Fibroblast of skin of right biceps (primary cell): Measurements from ENCODE around the gene SUGP2.

ENCODE experiments used
- DNase-seq: peaks from one replicate; pipeline ENCODE4 v3.0.0-alpha.2; 2013

SUGP2 gene

GRCh38 chr19:19033426-19034203 is at the start of gene SUGP2, which contains the start of gene ARMC6:
Gene SUGP2, minus strand, starts transcription at chr19:19033517. Its CDS starts 2,446 bp downstream, at chr19:19031071.
Gene ARMC6, plus strand, starts transcription at chr19:19033603. Its CDS starts 607 bp downstream, at chr19:19034210.
- DNase-seq = peak; percentile 87

DNA sequence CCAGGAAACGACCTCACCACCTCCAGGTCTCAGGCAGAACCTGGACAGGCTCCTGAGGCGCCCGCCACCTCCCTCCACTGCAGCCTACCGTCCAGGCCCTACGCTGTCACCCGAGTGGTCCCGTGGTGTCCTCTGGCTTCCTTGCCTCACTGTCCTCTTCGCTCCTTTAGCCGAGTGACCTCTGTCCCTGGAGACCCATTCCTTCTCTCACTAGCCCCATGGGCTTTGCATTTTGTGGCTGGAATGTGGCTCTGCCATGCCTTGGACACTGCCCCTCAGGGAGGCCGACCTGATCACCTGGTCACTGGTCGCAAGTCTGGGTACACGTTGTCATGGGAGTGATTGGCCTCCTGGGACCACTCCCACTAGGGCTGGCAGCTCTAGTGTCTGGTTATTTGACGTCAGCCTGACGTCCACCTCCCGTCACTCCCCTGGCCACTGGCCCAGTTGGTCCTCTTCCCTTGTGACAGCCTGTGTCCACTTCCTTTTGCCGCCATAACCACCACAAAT is 48.4 kb upstream of the SUGP2 start:
- DNase-seq = no peak

DNA sequence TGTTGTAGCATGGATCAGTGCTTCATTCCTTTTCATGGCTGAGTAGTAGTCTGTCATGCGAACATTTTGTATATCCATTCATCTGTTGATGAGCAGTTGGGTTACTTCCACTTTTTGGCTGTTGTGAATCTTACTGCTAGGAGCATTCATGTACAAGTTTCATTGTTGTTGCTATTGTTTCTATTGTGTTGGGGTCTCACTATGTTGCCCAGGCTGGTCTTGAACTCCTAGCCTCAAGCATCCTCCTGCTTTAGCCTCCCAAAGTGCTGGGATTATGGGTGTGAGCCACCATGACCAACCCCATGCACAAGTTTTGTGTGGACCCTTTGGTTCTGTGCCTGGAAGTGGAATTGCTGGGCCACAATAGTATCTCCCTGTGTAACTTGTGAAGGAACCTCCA is 46.3 kb upstream of the SUGP2 start:
- no peak for DNase-seq

DNA sequence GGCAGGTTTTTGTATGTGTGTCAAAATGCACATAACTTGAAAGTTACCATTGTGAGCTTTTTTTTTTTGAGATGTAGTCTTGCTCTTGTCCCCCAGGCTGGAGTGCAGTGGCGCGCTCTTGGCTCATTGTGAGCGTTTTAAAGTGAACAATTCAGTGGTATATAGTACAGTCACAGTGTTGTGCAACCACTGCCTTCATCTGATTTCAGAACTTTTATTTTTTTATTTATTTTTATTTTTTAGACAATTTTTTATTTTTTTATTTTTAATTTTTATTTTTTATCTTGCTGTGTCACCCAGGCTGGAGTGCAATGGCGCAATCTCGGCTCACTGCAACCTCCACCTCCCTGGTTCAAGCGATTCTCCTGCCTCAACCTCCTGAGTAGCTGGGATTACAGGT is 45.5 kb upstream of the SUGP2 start:
- no peak for DNase-seq

DNA sequence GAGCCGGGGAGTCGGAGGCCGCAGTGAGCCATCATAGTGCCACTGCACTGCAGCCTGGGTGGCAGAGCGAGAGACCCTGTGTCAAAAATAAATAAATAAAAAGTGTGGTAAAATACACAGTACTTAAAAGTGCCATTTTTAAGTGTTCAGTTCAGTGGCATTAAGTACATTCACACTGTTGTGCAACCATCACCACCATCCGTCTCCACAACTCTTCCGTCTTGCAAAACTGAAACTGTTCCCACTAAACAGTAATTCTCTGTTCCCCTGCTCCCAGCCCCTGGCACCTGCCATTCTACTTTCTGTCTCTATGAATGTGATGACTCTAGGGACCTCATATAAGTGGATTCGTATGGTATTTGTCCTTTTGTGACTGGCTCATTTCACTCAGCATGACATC is 43.8 kb upstream of the SUGP2 start:
- DNase-seq = no peak

DNA sequence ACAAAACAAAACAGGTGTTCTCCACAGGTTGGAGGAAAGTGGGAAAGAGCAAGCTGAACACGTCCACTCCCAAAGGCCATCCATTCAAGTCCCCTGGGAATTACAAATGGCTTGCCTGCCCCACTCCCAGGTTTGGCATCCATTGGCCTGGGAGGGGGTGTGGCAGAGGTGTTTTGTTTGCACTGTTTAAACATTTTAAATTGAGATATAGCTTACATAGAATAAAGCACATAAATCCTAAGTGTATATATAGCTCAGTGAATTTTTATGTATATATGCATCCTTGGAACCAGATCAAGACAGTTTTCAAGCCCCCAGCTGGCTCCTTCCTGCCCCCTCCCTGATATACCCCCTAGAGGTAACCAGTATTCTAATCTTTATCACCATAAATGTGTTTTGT is 43.2 kb upstream of the SUGP2 start:
- DNase-seq = no peak

DNA sequence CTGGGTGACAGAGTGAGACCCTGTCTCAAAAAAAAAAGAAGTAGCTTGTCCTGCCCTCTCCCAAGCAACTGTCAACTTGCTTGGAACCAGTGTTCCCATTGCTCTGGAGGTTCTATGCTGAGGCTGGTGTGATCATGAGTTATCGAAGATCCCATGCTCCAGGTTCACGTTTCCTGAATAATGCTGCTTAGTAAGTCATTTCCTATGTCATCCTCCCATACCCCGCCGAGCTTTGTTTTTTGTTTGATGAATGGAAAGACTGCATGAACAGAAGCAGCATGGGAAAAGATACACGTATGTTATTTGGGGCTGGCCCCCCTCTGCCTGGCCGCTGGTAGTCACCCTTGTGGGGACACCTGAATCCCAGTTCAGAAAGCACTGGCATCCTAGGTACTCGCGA is 41.8 kb upstream of the SUGP2 start:
- no peak for DNase-seq

DNA sequence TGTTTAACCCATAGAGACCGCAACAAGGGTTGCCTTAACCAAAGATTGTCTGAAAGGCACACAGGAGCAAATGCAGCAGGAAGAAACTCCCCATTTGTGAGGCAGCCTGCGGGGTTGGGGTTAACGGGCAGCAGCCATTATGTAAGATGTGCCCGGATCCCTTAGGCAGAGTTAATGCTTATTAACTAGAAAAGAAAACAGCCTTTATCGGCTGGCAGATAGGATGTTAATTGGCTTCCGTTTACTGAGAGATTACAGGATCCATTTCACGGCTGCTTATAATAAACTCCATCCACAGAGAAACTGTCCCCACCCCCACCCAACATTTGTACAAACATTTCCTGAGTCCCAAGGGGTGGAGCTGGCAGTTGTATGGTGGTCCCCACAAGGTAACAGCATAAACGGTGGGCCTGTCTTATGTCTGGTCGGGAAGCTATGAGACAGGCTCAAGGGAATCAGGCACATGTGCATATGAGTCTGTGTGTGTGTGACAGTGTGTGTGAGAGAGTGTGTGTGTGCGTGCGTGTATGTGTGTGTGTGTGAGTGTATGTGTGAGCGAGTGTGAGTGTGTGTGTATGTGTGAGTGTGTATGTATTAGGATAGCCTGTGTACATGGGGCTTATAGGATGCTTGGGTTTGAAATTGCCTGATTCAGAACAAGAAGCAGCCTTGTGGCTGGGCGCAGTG is 41.0 kb upstream of the SUGP2 start:
- DNase-seq = no peak

GRCh38 chr19:19071897-19072296 is 38.6 kb upstream of the SUGP2 start:
- DNase-seq = no peak

GRCh38 chr19:19068659-19069654 is 35.6 kb upstream of the SUGP2 start:
- no peak for DNase-seq

- peak; percentile 6 for DNase-seq
These were observed 34.2 kb upstream of the SUGP2 start for GRCh38 chr19:19067276-19068072.

DNA sequence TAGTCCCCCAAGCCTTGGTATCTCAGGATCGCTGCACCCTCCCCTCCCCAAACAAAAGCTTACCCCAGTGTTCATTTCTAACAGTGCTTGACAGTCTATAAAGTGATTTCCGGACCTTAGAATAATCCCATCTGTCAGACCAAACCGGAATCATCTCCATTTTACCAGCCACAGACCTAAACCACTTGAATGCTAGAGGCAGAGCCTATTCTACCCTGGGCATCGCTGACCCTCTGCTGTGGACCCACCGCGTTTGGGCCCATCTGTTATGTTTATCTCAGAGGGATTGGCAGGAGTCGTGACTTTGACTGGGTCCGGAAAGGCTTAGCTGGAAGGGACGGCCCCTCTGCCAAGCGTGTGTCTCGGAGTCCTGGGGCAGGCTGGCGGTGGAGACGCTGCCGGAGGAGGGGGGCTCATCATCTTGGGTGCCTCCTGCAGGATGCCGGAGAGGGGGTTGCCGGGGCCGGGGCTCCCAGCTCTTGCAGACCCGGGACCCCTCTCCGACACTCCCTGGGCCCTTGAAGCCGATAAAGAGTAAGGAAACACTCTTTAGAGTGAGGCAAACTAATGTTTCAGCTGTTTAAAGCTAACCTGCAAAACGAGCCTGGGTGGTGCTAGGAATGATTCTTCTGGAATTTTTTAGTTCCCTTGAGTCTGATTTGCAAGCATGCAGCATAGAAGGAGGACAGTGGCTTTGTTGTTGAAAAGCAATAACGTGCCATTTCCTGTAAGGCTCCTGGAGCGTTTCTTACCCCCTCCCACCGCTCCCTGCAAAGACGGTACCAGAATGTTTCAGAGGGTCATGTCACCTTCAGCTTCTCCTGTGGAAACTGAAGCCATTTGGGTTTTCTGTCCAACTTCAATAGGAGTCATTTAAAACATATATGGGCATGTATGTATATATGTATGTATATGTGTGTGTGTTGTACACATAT is 31.8 kb upstream of the SUGP2 start:
- no peak for DNase-seq

DNA sequence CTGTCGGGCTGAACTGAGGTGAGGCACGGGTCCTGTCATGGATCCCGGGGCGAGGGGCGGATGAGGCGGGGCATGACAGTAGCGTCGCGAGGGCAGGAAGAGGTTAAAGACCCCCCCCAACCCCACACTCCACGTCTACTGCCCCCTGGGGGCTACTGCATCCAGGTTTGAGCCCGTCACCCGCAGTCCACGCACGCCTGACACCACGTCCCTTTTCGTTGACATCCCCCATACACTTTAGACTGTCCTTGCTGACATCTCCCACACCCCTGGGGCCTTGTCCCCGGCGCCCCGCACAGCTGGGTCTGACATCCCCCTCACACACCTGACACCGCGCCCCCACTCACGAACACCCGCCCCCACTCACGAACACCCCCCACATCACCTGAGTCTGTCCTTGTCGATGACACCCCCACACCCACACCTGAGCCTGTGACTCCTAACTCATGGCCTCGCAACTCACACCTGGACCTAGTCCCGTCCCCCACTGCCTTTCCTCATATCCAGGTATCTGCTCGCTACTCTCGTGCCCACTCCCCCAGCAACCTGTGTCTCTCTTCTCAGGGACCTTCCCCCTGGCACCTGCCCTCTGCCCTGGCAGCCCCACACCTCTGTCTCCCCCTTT is 30.9 kb upstream of the SUGP2 start:
- DNase-seq = no peak

DNA sequence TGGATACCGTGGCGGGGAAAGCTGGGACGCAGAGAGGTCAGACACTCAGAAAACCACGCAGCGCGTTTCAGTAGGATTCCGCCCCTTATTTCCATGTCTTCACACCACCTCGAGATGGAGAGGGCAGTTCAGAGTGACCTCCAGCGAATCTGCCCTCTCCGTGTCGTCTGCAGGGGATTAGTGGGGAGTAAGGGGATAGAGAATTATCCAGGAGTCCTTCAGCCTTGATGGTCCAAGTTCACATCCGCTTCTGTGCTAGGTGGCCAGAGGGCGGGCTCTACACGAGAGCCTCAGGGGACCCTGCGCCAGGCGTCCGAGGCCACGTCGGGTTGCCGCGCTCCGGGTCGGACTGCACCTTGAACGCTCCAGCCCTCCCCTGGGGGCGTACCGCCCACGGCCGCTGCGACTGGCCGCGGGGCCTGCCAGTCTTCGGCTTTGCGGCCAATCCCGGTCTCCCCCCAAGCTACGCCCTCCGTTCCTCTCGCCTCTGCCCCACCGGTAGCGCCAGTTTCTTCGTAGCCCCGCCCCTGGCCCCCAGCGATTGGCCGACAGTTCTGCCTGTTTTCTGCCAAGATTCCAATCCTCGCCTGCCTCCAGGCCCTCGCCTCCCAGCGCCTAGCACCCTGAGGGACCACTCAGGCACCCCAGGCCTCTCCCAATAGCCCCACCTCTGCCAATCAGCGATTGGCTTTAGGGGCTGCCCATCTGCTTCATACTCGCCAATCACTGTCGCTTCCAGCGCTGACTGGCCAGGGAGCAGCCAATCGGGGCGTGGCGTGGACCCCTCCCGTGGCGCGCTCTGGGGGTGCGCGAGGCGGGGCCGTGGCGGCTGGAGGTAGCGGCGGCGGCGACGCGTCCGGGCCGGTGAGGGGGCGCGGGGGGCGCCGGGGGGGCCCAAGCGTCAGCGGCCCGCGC is 30.1 kb upstream of the SUGP2 start, which contains the start of gene SLC25A42:
Gene SLC25A42 (plus strand): TSS at position 812 of the 915 bp plus-strand sequence. CDS start 32,131 bp downstream, outside the sequence.
- DNase-seq = peak; percentile 100

DNA sequence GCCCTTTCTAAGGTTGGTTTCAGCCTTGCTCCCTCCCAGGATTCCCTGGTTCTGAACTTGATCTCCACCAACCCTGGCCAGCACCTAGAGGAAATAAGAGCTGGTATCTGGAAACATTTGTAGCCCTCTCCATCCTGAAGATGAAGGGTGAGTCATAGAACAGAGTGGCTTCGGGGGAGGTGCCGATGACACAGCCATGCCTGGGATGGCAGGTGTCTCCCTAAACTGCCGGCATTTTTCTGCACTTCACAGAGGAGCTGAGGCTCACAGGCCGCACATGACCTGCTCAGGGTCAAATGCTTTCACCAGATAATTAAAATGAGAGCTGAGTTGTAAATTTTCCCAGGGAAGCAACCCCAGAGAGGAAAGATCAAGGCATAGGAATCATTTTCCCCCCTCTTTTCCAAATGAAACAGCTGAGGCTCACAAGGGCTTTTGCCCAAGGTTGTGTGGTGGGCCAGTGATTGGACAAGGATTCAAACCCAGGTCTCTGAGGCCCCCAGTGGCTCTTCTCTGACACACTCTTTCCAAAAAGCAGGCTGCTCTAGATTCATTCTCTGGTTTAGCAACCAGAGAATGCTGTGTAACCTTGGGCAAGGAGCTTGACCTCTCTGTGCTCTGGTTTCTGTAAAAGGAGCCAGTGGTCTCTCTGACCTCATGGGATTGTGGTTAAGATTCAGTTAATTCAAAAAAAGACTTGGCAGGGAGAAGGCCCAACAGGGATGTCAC is 29.3 kb upstream of the SUGP2 start:
- peak; percentile 64 for DNase-seq

DNA sequence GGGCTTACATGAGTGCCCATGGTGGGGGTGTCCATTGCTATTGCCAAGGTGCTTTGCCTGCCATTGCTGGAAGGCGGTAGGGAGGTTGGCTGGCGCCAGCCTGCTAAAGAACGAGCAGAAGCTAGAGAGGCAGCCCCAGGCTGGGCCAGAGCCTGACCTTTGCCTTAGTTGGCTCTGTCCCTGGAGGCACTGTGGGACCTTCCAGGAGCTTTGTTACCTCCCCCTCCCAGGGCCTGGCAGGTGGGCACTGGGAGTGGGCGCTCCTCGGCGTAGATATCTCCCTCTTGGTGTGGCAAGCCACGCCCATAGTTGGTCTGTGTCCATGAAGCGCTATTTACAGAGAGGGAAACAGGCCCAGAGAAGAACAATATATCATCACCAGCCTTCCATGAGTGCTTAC is 28.2 kb upstream of the SUGP2 start:
- no peak for DNase-seq

DNA sequence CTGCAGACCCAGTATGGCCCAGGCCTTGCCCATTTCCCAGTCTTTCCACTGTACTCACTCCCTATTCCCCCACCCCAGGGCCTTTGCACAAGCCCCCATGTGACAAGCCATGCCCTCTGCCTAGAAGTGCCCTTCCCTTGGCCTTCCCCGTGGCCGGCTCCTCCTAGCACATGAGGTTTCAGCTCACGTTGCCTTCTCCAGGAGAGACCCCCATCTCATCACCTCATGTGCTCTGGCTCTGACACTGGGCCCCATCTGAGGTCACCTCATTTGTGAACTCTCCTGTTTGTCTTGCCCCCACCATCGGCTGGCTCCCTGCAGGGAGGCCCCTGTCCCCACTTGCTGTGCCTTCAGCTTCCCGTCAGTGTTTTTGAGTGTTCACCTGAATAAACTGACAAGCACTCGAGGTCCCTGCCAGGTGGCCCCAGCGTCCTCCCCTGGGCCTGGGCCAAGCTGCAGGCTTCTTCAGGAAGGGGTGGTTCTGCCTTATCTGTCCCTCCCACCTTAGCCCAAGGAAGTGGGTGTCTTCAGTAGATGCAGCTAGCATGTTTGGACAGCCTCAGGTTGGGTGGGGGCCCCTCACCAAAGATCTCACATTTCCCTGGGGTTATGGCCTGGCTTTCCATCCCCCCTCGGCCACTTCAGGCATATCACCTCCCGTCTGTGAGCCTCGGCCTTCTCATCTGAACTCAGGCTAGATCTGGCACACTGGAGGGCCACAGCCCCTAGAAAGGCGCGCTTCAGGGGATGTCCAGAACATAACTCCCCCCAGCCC is 26.7 kb upstream of the SUGP2 start:
- DNase-seq = no peak
